Measurements from ENCODE around the gene HGD.

Gene HGD

GRCh38 chr3:120614765-120615164 lies 67.3 kb downstream of the HGD start:
- TF ChIP-seq CTCF (IDR thresholded peaks at IDR 0.05; ENCODE audit: extremely low read depth, insufficient read depth, missing control alignments), result no peak
- in situ Hi-C loops (cut with MboI; ENCODE audit: low pct_unique_long_range_greater_than_20kb, low sequenced_read_pairs, unreplicated experiment), result no loop called here
- DNase-seq (ENCODE audit: low spot score), result no peak

- in situ Hi-C loops (cut with MboI; ENCODE audit: low pct_unique_long_range_greater_than_20kb, low sequenced_read_pairs, unreplicated experiment), result no loop called here
- no peak for DNase-seq (ENCODE audit: low spot score)
- TF ChIP-seq CTCF (IDR thresholded peaks at IDR 0.05; ENCODE audit: extremely low read depth, insufficient read depth, missing control alignments), result no peak
Observed at GRCh38 chr3:120608506-120608905, 73.5 kb downstream of the HGD start.

- in situ Hi-C loops (cut with MboI; ENCODE audit: low pct_unique_long_range_greater_than_20kb, low sequenced_read_pairs, unreplicated experiment), result no loop called here
- DNase-seq (ENCODE audit: low spot score), result no peak
- no peak for TF ChIP-seq CTCF (IDR thresholded peaks at IDR 0.05; ENCODE audit: extremely low read depth, insufficient read depth, missing control alignments)
Observed at GRCh38 chr3:120604784-120605183, 77.3 kb downstream of the HGD start.

GRCh38 chr3:120604382-120604781 lies 77.7 kb downstream of the HGD start:
- no peak for DNase-seq (ENCODE audit: low spot score)
- no peak for TF ChIP-seq CTCF (IDR thresholded peaks at IDR 0.05; ENCODE audit: extremely low read depth, insufficient read depth, missing control alignments)
- in situ Hi-C loops (cut with MboI; ENCODE audit: low pct_unique_long_range_greater_than_20kb, low sequenced_read_pairs, unreplicated experiment), result no loop called here

GRCh38 chr3:120602682-120603081 lies 79.4 kb downstream of the HGD start:
- TF ChIP-seq CTCF (IDR thresholded peaks at IDR 0.05; ENCODE audit: extremely low read depth, insufficient read depth, missing control alignments), result no peak
- in situ Hi-C loops (cut with MboI; ENCODE audit: low pct_unique_long_range_greater_than_20kb, low sequenced_read_pairs, unreplicated experiment), result no loop called here
- DNase-seq (ENCODE audit: low spot score), result no peak

GRCh38 chr3:120601554-120601953 lies 80.5 kb downstream of the HGD start:
- no peak for TF ChIP-seq CTCF (IDR thresholded peaks at IDR 0.05; ENCODE audit: extremely low read depth, insufficient read depth, missing control alignments)
- in situ Hi-C loops (cut with MboI; ENCODE audit: low pct_unique_long_range_greater_than_20kb, low sequenced_read_pairs, unreplicated experiment), result no loop called here
- no peak for DNase-seq (ENCODE audit: low spot score)

GRCh38 chr3:120599211-120599610 lies 82.8 kb downstream of the HGD start:
- no peak for DNase-seq (ENCODE audit: low spot score)
- in situ Hi-C loops (cut with MboI; ENCODE audit: low pct_unique_long_range_greater_than_20kb, low sequenced_read_pairs, unreplicated experiment), result no loop called here
- TF ChIP-seq CTCF (IDR thresholded peaks at IDR 0.05; ENCODE audit: extremely low read depth, insufficient read depth, missing control alignments), result no peak
